ENCODE measurements around the gene DOCK2.

The DOCK2 gene

DNA sequence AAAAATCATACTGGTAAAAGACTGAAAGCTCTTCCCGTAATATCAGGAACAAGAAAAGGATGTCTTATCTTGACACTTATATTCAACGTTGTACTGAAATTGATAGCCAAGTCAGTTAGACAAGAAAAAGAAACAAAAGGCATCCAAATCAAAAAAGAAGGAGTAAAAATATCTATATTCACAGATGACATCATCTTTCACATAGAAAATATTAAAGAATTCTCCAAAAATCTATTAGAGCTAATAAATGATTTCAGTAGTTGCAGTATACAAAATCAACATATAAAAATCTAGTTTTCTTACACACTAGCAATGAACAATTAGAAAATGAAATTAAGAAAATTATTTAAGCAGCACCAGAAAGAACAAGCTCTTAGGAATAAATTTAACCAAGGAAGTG lies 29.2 kb upstream of the DOCK2 start:
- no peak for DNase-seq (ENCODE audit: low spot score)
- H3K14ac ChIP-seq (ENCODE audit: low read length), result no peak overlapping the region
- WGBS, 2 donors (ENCODE audit: extremely low coverage in 2 of 2, insufficient read length in 2 of 2, insufficient replicate concordance in 1 of 2), result no CpG with 5 or more reads among the region's 2 CpGs
- H3K4me2 ChIP-seq (ENCODE audit: insufficient read depth, low read length, poor library complexity, severe bottlenecking), result no peak overlapping the region
- H3K9me3 ChIP-seq (replicated peaks in 1 of 2; ENCODE audit: control insufficient read depth in 2 of 2, insufficient read depth in 1 of 2, low read depth in 1 of 2, low read length in 2 of 2), result no peaks in the 10 kb centered on the region
- no peak overlapping the region for H2AK5ac ChIP-seq (ENCODE audit: low read depth, low read length)
- H4K91ac ChIP-seq (ENCODE audit: low read depth, low read length, poor library complexity), result no peak overlapping the region
- H2BK15ac ChIP-seq (ENCODE audit: low read length), result no peak overlapping the region
- H3K23ac ChIP-seq (ENCODE audit: low read depth, low read length, poor library complexity), result no peak overlapping the region
- H3K9ac ChIP-seq (ENCODE audit: low read depth, low read length, poor library complexity), result no peak overlapping the region
- H3K4ac ChIP-seq (ENCODE audit: low read length), result no peak overlapping the region
- no peak overlapping the region for H2BK5ac ChIP-seq (ENCODE audit: low read length)
- H3K79me1 ChIP-seq (ENCODE audit: low read depth, low read length), result no peaks in the 10 kb centered on the region
- H2AFZ ChIP-seq (ENCODE audit: low read length), result no peak overlapping the region
- H3K27ac ChIP-seq (replicated peaks; ENCODE audit: low read length), result no peak overlapping the region
- H3K18ac ChIP-seq (ENCODE audit: low read length), result no peak overlapping the region
- no peak overlapping the region for H4K8ac ChIP-seq (ENCODE audit: low read depth, low read length)
- H2BK120ac ChIP-seq (ENCODE audit: low read depth, low read length), result no peak overlapping the region
- peaks cover 1 to 29% of the 10 kb centered on the region in 2 donors for H3K36me3 ChIP-seq (replicated peaks in 1 of 2; ENCODE audit: control insufficient read depth in 2 of 2, insufficient read depth in 2 of 2, low read length in 2 of 2)
- no peak overlapping the region for H2BK12ac ChIP-seq (ENCODE audit: low read length)
- no peaks in the 10 kb centered on the region for H3K27me3 ChIP-seq (ENCODE audit: control insufficient read depth in 3 of 3, insufficient read depth in 3 of 3, low read depth in 1 of 3, low read length in 3 of 3)
- no peaks in the 10 kb centered on the region for H3K4me1 ChIP-seq (ENCODE audit: control insufficient read depth in 2 of 2, insufficient read depth in 1 of 2, low read depth in 1 of 2, low read length in 2 of 2)
- H3K4me3 ChIP-seq (ENCODE audit: low read length in 2 of 2), result no peak overlapping the region

DNA sequence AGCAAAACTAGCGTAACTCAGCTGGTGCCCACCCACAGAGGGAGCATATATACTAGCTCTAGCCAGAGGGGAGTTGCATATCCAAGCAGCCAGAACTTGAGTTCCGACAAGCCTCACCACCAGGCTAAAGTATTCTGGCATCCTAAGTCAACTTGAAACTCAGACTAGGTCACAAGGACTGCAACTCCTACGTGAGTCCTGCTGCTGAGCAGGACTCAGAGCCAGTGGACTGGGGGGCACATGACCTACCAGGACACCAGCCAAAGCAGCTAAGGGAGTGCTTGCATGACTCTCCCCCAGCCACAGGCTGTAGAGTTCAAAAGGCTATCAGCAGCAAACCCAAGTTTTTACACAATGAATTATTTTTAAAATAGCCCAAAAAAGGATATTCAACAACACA lies 27.4 kb upstream of the DOCK2 start:
- Histone ChIP-seq H4K91ac (ENCODE audit: low read depth, low read length, poor library complexity) (no peak overlapping the region), H3K9ac (ENCODE audit: low read depth, low read length, poor library complexity) (no peak overlapping the region), H3K23ac (ENCODE audit: low read depth, low read length, poor library complexity) (no peak overlapping the region), H3K4me2 (ENCODE audit: insufficient read depth, low read length, poor library complexity, severe bottlenecking) (no peak overlapping the region), H3K27ac (replicated peaks; ENCODE audit: low read length) (no peak overlapping the region), H2BK120ac (ENCODE audit: low read depth, low read length) (no peak overlapping the region), H3K4ac (ENCODE audit: low read length) (no peak overlapping the region), H2BK5ac (ENCODE audit: low read length) (no peak overlapping the region), H3K36me3 (replicated peaks in 1 of 2; ENCODE audit: control insufficient read depth in 2 of 2, insufficient read depth in 2 of 2, low read length in 2 of 2) (peaks cover 1 to 13% of the 10 kb centered on the region in 2 donors), H3K9me3 (replicated peaks in 1 of 2; ENCODE audit: control insufficient read depth in 2 of 2, insufficient read depth in 1 of 2, low read depth in 1 of 2, low read length in 2 of 2) (no peaks in the 10 kb centered on the region), H3K4me3 (ENCODE audit: low read length in 2 of 2) (no peak overlapping the region), H3K79me1 (ENCODE audit: low read depth, low read length) (no peaks in the 10 kb centered on the region), H2AFZ (ENCODE audit: low read length) (no peak overlapping the region), H3K14ac (ENCODE audit: low read length) (no peak overlapping the region), H3K27me3 (ENCODE audit: control insufficient read depth in 3 of 3, insufficient read depth in 3 of 3, low read depth in 1 of 3, low read length in 3 of 3) (no peaks in the 10 kb centered on the region), H2AK5ac (ENCODE audit: low read depth, low read length) (no peak overlapping the region), H2BK15ac (ENCODE audit: low read length) (no peak overlapping the region), H4K8ac (ENCODE audit: low read depth, low read length) (no peak overlapping the region), H3K4me1 (ENCODE audit: control insufficient read depth in 2 of 2, insufficient read depth in 1 of 2, low read depth in 1 of 2, low read length in 2 of 2) (no peaks in the 10 kb centered on the region), H3K18ac (ENCODE audit: low read length) (no peak overlapping the region), H2BK12ac (ENCODE audit: low read length) (no peak overlapping the region)
- no CpG with 5 or more reads among the region's 3 CpGs for WGBS, 2 donors (ENCODE audit: extremely low coverage in 2 of 2, insufficient read length in 2 of 2, insufficient replicate concordance in 1 of 2)
- no peak for DNase-seq (ENCODE audit: low spot score)

DNA sequence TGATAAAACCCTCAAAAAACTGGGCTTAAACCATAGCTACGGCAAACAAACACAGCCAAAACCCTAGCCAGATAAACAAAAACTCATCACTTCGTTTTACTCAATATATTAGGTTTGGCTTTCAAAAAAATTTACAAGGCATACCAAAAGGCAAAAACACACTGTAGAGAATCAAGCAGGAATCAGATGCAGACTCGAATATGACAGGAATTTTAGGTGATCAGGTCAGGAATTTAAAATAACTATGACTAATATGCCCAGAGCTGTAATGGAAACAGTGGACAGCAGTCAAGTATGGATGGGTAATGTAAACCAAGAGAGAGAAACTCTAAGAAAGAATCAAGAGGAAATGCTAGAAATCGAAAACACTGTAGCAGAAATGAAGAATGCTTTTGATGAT lies 26.5 kb upstream of the DOCK2 start:
- no peak overlapping the region for H3K9ac ChIP-seq (ENCODE audit: low read depth, low read length, poor library complexity)
- H2BK12ac ChIP-seq (ENCODE audit: low read length), result no peak overlapping the region
- no peak overlapping the region for H3K4me2 ChIP-seq (ENCODE audit: insufficient read depth, low read length, poor library complexity, severe bottlenecking)
- no peak overlapping the region for H2BK5ac ChIP-seq (ENCODE audit: low read length)
- H2AFZ ChIP-seq (ENCODE audit: low read length), result no peak overlapping the region
- peaks cover 1 to 5% of the 10 kb centered on the region in 2 donors for H3K36me3 ChIP-seq (replicated peaks in 1 of 2; ENCODE audit: control insufficient read depth in 2 of 2, insufficient read depth in 2 of 2, low read length in 2 of 2)
- no peaks in the 10 kb centered on the region for H3K9me3 ChIP-seq (replicated peaks in 1 of 2; ENCODE audit: control insufficient read depth in 2 of 2, insufficient read depth in 1 of 2, low read depth in 1 of 2, low read length in 2 of 2)
- no peak overlapping the region for H2AK5ac ChIP-seq (ENCODE audit: low read depth, low read length)
- H4K8ac ChIP-seq (ENCODE audit: low read depth, low read length), result no peak overlapping the region
- DNase-seq (ENCODE audit: low spot score), result no peak
- no peak overlapping the region for H3K14ac ChIP-seq (ENCODE audit: low read length)
- no peak overlapping the region for H3K23ac ChIP-seq (ENCODE audit: low read depth, low read length, poor library complexity)
- no peak overlapping the region for H3K4ac ChIP-seq (ENCODE audit: low read length)
- H2BK120ac ChIP-seq (ENCODE audit: low read depth, low read length), result no peak overlapping the region
- WGBS, 2 donors (ENCODE audit: extremely low coverage in 2 of 2, insufficient read length in 2 of 2, insufficient replicate concordance in 1 of 2), result no CpG with 5 or more reads among the region's 4 CpGs
- H2BK15ac ChIP-seq (ENCODE audit: low read length), result no peak overlapping the region
- H3K79me1 ChIP-seq (ENCODE audit: low read depth, low read length), result no peaks in the 10 kb centered on the region
- no peak overlapping the region for H3K4me3 ChIP-seq (ENCODE audit: low read length in 2 of 2)
- no peak overlapping the region for H3K18ac ChIP-seq (ENCODE audit: low read length)
- H3K27ac ChIP-seq (replicated peaks; ENCODE audit: low read length), result no peak overlapping the region
- H4K91ac ChIP-seq (ENCODE audit: low read depth, low read length, poor library complexity), result no peak overlapping the region
- H3K4me1 ChIP-seq (ENCODE audit: control insufficient read depth in 2 of 2, insufficient read depth in 1 of 2, low read depth in 1 of 2, low read length in 2 of 2), result no peaks in the 10 kb centered on the region
- no peaks in the 10 kb centered on the region for H3K27me3 ChIP-seq (ENCODE audit: control insufficient read depth in 3 of 3, insufficient read depth in 3 of 3, low read depth in 1 of 3, low read length in 3 of 3)

DNA sequence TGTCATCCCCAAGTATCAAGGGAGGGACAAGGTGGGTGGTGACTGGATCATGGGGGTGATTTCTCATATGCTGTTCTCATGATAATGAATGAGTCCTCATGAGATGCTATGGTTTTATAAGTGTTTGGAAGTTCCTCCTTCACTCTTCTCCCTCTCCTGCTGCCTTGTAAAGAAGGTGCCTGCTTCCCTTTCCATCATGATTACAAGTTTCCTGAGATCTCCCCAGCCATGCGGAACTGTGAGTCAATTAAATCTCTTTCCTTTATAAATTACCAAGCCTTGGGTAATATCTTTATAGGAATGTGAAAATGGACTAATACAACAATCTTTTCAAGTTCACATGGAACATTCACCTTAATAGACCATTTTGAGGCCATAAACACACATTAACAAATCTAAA lies 21.5 kb upstream of the DOCK2 start:
- WGBS, 2 donors (ENCODE audit: extremely low coverage in 2 of 2, insufficient read length in 2 of 2, insufficient replicate concordance in 1 of 2), result no CpG with 5 or more reads among the region's 1 CpG
- H3K36me3 ChIP-seq (replicated peaks in 1 of 2; ENCODE audit: control insufficient read depth in 2 of 2, insufficient read depth in 2 of 2, low read length in 2 of 2), result no peaks in the 10 kb centered on the region

More for the DNA sequence above, 21.5 kb upstream of the DOCK2 start:
- H2BK15ac ChIP-seq (ENCODE audit: low read length), result no peak overlapping the region
- H3K14ac ChIP-seq (ENCODE audit: low read length), result no peak overlapping the region
- H4K8ac ChIP-seq (ENCODE audit: low read depth, low read length), result no peak overlapping the region
- H2AK5ac ChIP-seq (ENCODE audit: low read depth, low read length), result no peak overlapping the region
- no peak overlapping the region for H4K91ac ChIP-seq (ENCODE audit: low read depth, low read length, poor library complexity)
- H3K27me3 ChIP-seq (ENCODE audit: control insufficient read depth in 3 of 3, insufficient read depth in 3 of 3, low read depth in 1 of 3, low read length in 3 of 3), result no peaks in the 10 kb centered on the region
- no peaks in the 10 kb centered on the region for H3K4me1 ChIP-seq (ENCODE audit: control insufficient read depth in 2 of 2, insufficient read depth in 1 of 2, low read depth in 1 of 2, low read length in 2 of 2)
- no peak overlapping the region for H2BK120ac ChIP-seq (ENCODE audit: low read depth, low read length)
- no peak overlapping the region for H3K27ac ChIP-seq (replicated peaks; ENCODE audit: low read length)
- H3K9ac ChIP-seq (ENCODE audit: low read depth, low read length, poor library complexity), result no peak overlapping the region
- H3K23ac ChIP-seq (ENCODE audit: low read depth, low read length, poor library complexity), result no peak overlapping the region
- no peak overlapping the region for H3K4ac ChIP-seq (ENCODE audit: low read length)
- no peaks in the 10 kb centered on the region for H3K79me1 ChIP-seq (ENCODE audit: low read depth, low read length)
- no peak overlapping the region for H2BK5ac ChIP-seq (ENCODE audit: low read length)
- H3K4me2 ChIP-seq (ENCODE audit: insufficient read depth, low read length, poor library complexity, severe bottlenecking), result no peak overlapping the region
- H2BK12ac ChIP-seq (ENCODE audit: low read length), result no peak overlapping the region
- no peaks in the 10 kb centered on the region for H3K9me3 ChIP-seq (replicated peaks in 1 of 2; ENCODE audit: control insufficient read depth in 2 of 2, insufficient read depth in 1 of 2, low read depth in 1 of 2, low read length in 2 of 2)
- no peak overlapping the region for H3K18ac ChIP-seq (ENCODE audit: low read length)
- no peak overlapping the region for H2AFZ ChIP-seq (ENCODE audit: low read length)
- no peak overlapping the region for H3K4me3 ChIP-seq (ENCODE audit: low read length in 2 of 2)
- no peak for DNase-seq (ENCODE audit: low spot score)

Measured in neuronal stem cell (in vitro differentiated cells).